ENCODE measurements around the gene SLC16A2. TPM values are rescaled to one million over a fixed set of nuclear protein-coding genes. Genes with fewer than 3 reads are reported as not detected.

The SLC16A2 gene
- total RNA-seq, 1 experiment from 2014 or later, result 8.5 TPM

GRCh38 chrX:74448669-74449068 is 27.4 kb downstream of the SLC16A2 start:
- Histone ChIP-seq H2AFZ (ENCODE audit: low read length) (no peak overlapping the region), H3K9me3 (ENCODE audit: low read length) (no peaks in the 10 kb centered on the region), H3K4me2 (ENCODE audit: low read length) (peak overlapping the region; percentile 72; the same call in 1 of the 2 replicates), H3K79me2 (ENCODE audit: low read length) (0 out of 2 replicates have a peak, but pooled peaks cover 3% of the 10 kb centered on the region), H3K4me1 (ENCODE audit: insufficient read depth, low read length) (peaks cover 50% of the 10 kb centered on the region), H3F3A (ENCODE audit: low read length, unreplicated experiment) (peaks cover 7% of the 10 kb centered on the region), H3K9me2 (replicated peaks; ENCODE audit: low read length) (no peaks in the 10 kb centered on the region), H3K27ac (ENCODE audit: low read length) (no peak overlapping the region), H3K9ac (ENCODE audit: low read length) (no peak overlapping the region), H3K36me3 (ENCODE audit: low read depth, low read length) (no peaks in the 10 kb centered on the region), H3K4me3 (ENCODE audit: low read length) (no peak overlapping the region), H3K27me3 (ENCODE audit: low read length) (no peaks in the 10 kb centered on the region), H4K20me1 (ENCODE audit: low read length) (no peaks in the 10 kb centered on the region)
- TF ChIP-seq, protein P1, sequence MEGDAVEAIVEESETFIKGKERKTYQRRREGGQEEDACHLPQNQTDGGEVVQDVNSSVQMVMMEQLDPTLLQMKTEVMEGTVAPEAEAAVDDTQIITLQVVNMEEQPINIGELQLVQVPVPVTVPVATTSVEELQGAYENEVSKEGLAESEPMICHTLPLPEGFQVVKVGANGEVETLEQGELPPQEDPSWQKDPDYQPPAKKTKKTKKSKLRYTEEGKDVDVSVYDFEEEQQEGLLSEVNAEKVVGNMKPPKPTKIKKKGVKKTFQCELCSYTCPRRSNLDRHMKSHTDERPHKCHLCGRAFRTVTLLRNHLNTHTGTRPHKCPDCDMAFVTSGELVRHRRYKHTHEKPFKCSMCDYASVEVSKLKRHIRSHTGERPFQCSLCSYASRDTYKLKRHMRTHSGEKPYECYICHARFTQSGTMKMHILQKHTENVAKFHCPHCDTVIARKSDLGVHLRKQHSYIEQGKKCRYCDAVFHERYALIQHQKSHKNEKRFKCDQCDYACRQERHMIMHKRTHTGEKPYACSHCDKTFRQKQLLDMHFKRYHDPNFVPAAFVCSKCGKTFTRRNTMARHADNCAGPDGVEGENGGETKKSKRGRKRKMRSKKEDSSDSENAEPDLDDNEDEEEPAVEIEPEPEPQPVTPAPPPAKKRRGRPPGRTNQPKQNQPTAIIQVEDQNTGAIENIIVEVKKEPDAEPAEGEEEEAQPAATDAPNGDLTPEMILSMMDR (conservative IDR thresholded peaks at IDR 0.05; ENCODE audit: low read depth, low read length), result no peak
- TF ChIP-seq EZH2 (IDR thresholded peaks at IDR 0.05; ENCODE audit: low read length, unreplicated experiment), result no peak
- DNase-seq (no peak), ATAC-seq (no peak)
- POLR2A ChIA-PET (ENCODE audit: unreplicated experiment), result no interaction called here
- BruUV-seq (replicated peaks), result no TSS peak
- CTCF ChIA-PET, result no interaction called here
- intact Hi-C loops (cut with micrococcal nuclease), result no loop called here

- Histone ChIP-seq H3K9me3 (ENCODE audit: low read length) (no peaks in the 10 kb centered on the region), H3K4me3 (ENCODE audit: low read length) (no peak overlapping the region; the same call in 1 of the 2 replicates), H3K27ac (ENCODE audit: low read length) (peak overlapping the region; percentile 97), H3K36me3 (ENCODE audit: low read depth, low read length) (no peaks in the 10 kb centered on the region), H3K9me2 (replicated peaks; ENCODE audit: low read length) (no peaks in the 10 kb centered on the region), H2AFZ (ENCODE audit: low read length) (no peak overlapping the region), H3K79me2 (ENCODE audit: low read length) (0 out of 2 replicates have a peak, but pooled peaks cover 3% of the 10 kb centered on the region), H3F3A (ENCODE audit: low read length, unreplicated experiment) (peaks cover 7% of the 10 kb centered on the region), H3K27me3 (ENCODE audit: low read length) (no peaks in the 10 kb centered on the region), H3K4me1 (ENCODE audit: insufficient read depth, low read length) (peaks cover 51% of the 10 kb centered on the region), H4K20me1 (ENCODE audit: low read length) (no peaks in the 10 kb centered on the region), H3K9ac (ENCODE audit: low read length) (peak overlapping the region; percentile 38; the same call in 1 of the 2 replicates), H3K4me2 (ENCODE audit: low read length) (peak overlapping the region; percentile 72)
- no TSS peak for BruUV-seq (replicated peaks)
- ATAC-seq, result peak; percentile 54
- ChIA-PET CTCF (no interaction called here), POLR2A (ENCODE audit: unreplicated experiment) (no interaction called here)
- TF ChIP-seq EZH2 (IDR thresholded peaks at IDR 0.05; ENCODE audit: low read length, unreplicated experiment), result no peak
- TF ChIP-seq, protein P1 (conservative IDR thresholded peaks at IDR 0.05; ENCODE audit: low read depth, low read length), result no peak
- TF ChIP-seq EZH2phosphoT487 (IDR thresholded peaks at IDR 0.05; ENCODE audit: borderline replicate concordance, low read length), result no peak
- DNase-seq, result peak; percentile 85
- intact Hi-C loops (cut with micrococcal nuclease), result no loop called here
Observed at GRCh38 chrX:74449322-74449936, 28.1 kb downstream of the SLC16A2 start.

- Histone ChIP-seq H3K27me3 (ENCODE audit: low read length) (no peaks in the 10 kb centered on the region), H3K79me2 (ENCODE audit: low read length) (0 out of 2 replicates have a peak, but pooled peaks cover 3% of the 10 kb centered on the region), H3K27ac (ENCODE audit: low read length) (peak overlapping the region; percentile 97), H3K9ac (ENCODE audit: low read length) (peak overlapping the region; percentile 38; the same call in 1 of the 2 replicates), H3K4me1 (ENCODE audit: insufficient read depth, low read length) (peaks cover 51% of the 10 kb centered on the region), H3K4me2 (ENCODE audit: low read length) (peak overlapping the region; percentile 72), H4K20me1 (ENCODE audit: low read length) (no peaks in the 10 kb centered on the region), H3F3A (ENCODE audit: low read length, unreplicated experiment) (peaks cover 7% of the 10 kb centered on the region), H3K36me3 (ENCODE audit: low read depth, low read length) (no peaks in the 10 kb centered on the region), H3K9me3 (ENCODE audit: low read length) (no peaks in the 10 kb centered on the region), H2AFZ (ENCODE audit: low read length) (no peak overlapping the region), H3K4me3 (ENCODE audit: low read length) (no peak overlapping the region; the same call in 1 of the 2 replicates), H3K9me2 (replicated peaks; ENCODE audit: low read length) (no peaks in the 10 kb centered on the region)
- TF ChIP-seq, protein P1 (conservative IDR thresholded peaks at IDR 0.05; ENCODE audit: low read depth, low read length), result no peak
- TF ChIP-seq EZH2phosphoT487 (IDR thresholded peaks at IDR 0.05; ENCODE audit: borderline replicate concordance, low read length), result no peak
- TF ChIP-seq EZH2 (IDR thresholded peaks at IDR 0.05; ENCODE audit: low read length, unreplicated experiment), result no peak
- POLR2A ChIA-PET (ENCODE audit: unreplicated experiment), result no interaction called here
- intact Hi-C loops (cut with micrococcal nuclease), result loop anchor here (2.0 kb wide), 1 partner anchor 29 kb away; the partner anchor contains the start of gene SLC16A2
- no TSS peak for BruUV-seq (replicated peaks)
- ATAC-seq (peak; percentile 48), DNase-seq (peak; percentile 87)
- CTCF ChIA-PET, result no interaction called here
Observed at GRCh38 chrX:74449937-74450330, 28.6 kb downstream of the SLC16A2 start.

All from PC-3 (cell line).